Epithelial cell of esophagus (primary cell): ENCODE data around the gene PKP2.

Experiments used
- DNase-seq: peaks from one replicate; pipeline ENCODE4 v3.0.0; 2010; ENCODE audit warnings: low read depth
- H3K4me3 ChIP-seq: 2 replicates; pipeline ENCODE4 v1.5.1; 2011; ENCODE audit warnings: mild to moderate bottlenecking, low read length, control low read depth
- CTCF ChIP-seq: IDR thresholded peaks from 2 replicates; pipeline ENCODE4 v1.5.1; 2011; ENCODE audit warnings: low read depth, mild to moderate bottlenecking, low read length, control low read depth, inconsistent platforms; ENCODE audit not compliant: insufficient read depth; ENCODE audit errors: missing control alignments

The PKP2 gene

GRCh38 chr12:32780071-32780470, 116.5 kb downstream of the PKP2 start:
- no peak for DNase-seq
- TF ChIP-seq CTCF = no peak
- no peak overlapping the region for H3K4me3 ChIP-seq

- TF ChIP-seq CTCF = no peak
- H3K4me3 ChIP-seq = no peak overlapping the region
- DNase-seq = no peak
Observed at GRCh38 chr12:32777691-32778175, 118.8 kb downstream of the PKP2 start.

GRCh38 chr12:32777159-32777558, 119.4 kb downstream of the PKP2 start:
- no peak overlapping the region for H3K4me3 ChIP-seq
- no peak for DNase-seq
- no peak for TF ChIP-seq CTCF

- H3K4me3 ChIP-seq = no peak overlapping the region
- TF ChIP-seq CTCF = no peak
- peak; percentile 44 for DNase-seq
Observed at GRCh38 chr12:32776258-32776657, 120.3 kb downstream of the PKP2 start.

- no peak for TF ChIP-seq CTCF
- no peak overlapping the region for H3K4me3 ChIP-seq
- no peak for DNase-seq
Observed at GRCh38 chr12:32773691-32774090, 122.9 kb downstream of the PKP2 start.

- TF ChIP-seq CTCF = no peak
- no peak for DNase-seq
- no peak overlapping the region for H3K4me3 ChIP-seq
Observed at GRCh38 chr12:32770141-32770540, 126.4 kb downstream of the PKP2 start.

GRCh38 chr12:32768518-32768917, 128.1 kb downstream of the PKP2 start:
- no peak overlapping the region for H3K4me3 ChIP-seq
- DNase-seq = peak; percentile 5
- no peak for TF ChIP-seq CTCF
